Spleen (tissue), 7 donors: ENCODE results near the gene PIH1D1.

ENCODE experiments used
- CTCF ChIP-seq, 11 experiments: fragments of 200-600 bp in 7 of 11; fragments of 450-650 bp in 4 of 11; sonication (generic) in 4 of 11; IDR thresholded peaks in 8 of 11; conservative IDR thresholded peaks in 3 of 11; 1 replicate in 7 of 11; 2 replicates in 4 of 11; pipeline versions ENCODE4 v1.4.0 to v1.8.0; 2016 to 2021; ENCODE audit warnings: antibody characterized with exemption in 11 of 11, inconsistent platforms in 4 of 11, mild to moderate bottlenecking in 1 of 11
- POLR2A ChIP-seq, 3 donors: fragments of 450-650 bp; IDR thresholded peaks; one replicate each; pipeline ENCODE4 v1.5.1; 2017; ENCODE audit warnings: antibody characterized with exemption in 3 of 3, mild to moderate bottlenecking in 1 of 3
- POLR2AphosphoS5 ChIP-seq, 3 donors: sonication (generic); formaldehyde crosslinking; IDR thresholded peaks; one replicate each; pipeline ENCODE4 v1.5.1; 2017; ENCODE audit warnings: antibody characterized with exemption in 3 of 3
- donor health status: DM: no; HTN: no; CAD: no; lungs with moderate emphysema.
- donor health status: DM: no; HTN: no; CAD: no.
- donor health status: DM: no; HTN: no; CAD: no.

- no peak for TF ChIP-seq POLR2A (IDR thresholded peaks at IDR 0.05)
- no peak for TF ChIP-seq CTCF (IDR thresholded peaks at IDR 0.05 in 8 of 11, conservative IDR thresholded peaks at IDR 0.05 in 3 of 11)
- TF ChIP-seq POLR2AphosphoS5 (IDR thresholded peaks at IDR 0.05) = no peak
These were observed 44.1 kb downstream of the PIH1D1 start for GRCh38 chr19:49407482-49408015.
